Activated effector memory CD4-positive, alpha-beta T cell treated with anti-CD3 and anti-CD28 coated beads, Interleukin-2, amount 50 U/mL, for 16 hours (primary cell): ENCODE results near the gene MRPL14.
"Not testable (repeated sequence)": the region's sequence is repeated elsewhere in the genome, so short reads cannot be mapped to it uniquely, and the experiment has no call there.

Experiments used
- DNase-seq: peaks from one replicate; pipeline ENCODE4 v3.0.0-alpha.2; 2020

MRPL14 gene

GRCh38 chr6:44149369-44150012 is 22.2 kb upstream of the MRPL14 start:
- no peak for DNase-seq

GRCh38 chr6:44148306-44148705 is 21.1 kb upstream of the MRPL14 start:
- DNase-seq: no peak

GRCh38 chr6:44147256-44147655 is 20.0 kb upstream of the MRPL14 start:
- no peak for DNase-seq

- no peak for DNase-seq
Measured at GRCh38 chr6:44146685-44147084, 19.4 kb upstream of the MRPL14 start.

- DNase-seq: no peak
Measured at GRCh38 chr6:44145839-44146238, 18.6 kb upstream of the MRPL14 start.

- DNase-seq: not testable (repeated sequence)
Measured at GRCh38 chr6:44144536-44144935, 17.3 kb upstream of the MRPL14 start.

GRCh38 chr6:44143731-44144130 is 16.5 kb upstream of the MRPL14 start:
- no peak for DNase-seq

GRCh38 chr6:44142835-44143234 is 15.6 kb upstream of the MRPL14 start:
- DNase-seq: no peak

GRCh38 chr6:44139351-44139743 is 12.1 kb upstream of the MRPL14 start:
- DNase-seq: no peak

- no peak for DNase-seq
Measured at GRCh38 chr6:44138717-44139350, 11.6 kb upstream of the MRPL14 start.

GRCh38 chr6:44135875-44136274 is 8.6 kb upstream of the MRPL14 start:
- DNase-seq: no peak

- DNase-seq: no peak
Measured at GRCh38 chr6:44135173-44135758, 8.0 kb upstream of the MRPL14 start.

- no peak for DNase-seq
Measured at GRCh38 chr6:44133981-44134711, 6.9 kb upstream of the MRPL14 start.

- DNase-seq: no peak
Measured at GRCh38 chr6:44133003-44133931, 6.0 kb upstream of the MRPL14 start.

GRCh38 chr6:44132476-44132875 is 5.2 kb upstream of the MRPL14 start:
- DNase-seq: no peak

- no peak for DNase-seq
Measured at GRCh38 chr6:44131892-44132291, 4.6 kb upstream of the MRPL14 start.

GRCh38 chr6:44129841-44130322 is 2.6 kb upstream of the MRPL14 start:
- no peak for DNase-seq

GRCh38 chr6:44128020-44128917 is 1.0 kb upstream of the MRPL14 start:
- DNase-seq: peak; percentile 67

- DNase-seq: peak; percentile 93
Measured at GRCh38 chr6:44126320-44127149, 717 bp downstream of the MRPL14 start.

GRCh38 chr6:44123544-44123943 is 3.7 kb downstream of the MRPL14 start:
- no peak for DNase-seq
